Measurements from ENCODE around the gene LRMDA.

- TF ChIP-seq CTCF (optimal IDR thresholded peaks at IDR 0.05 in 1 of 3, IDR thresholded peaks at IDR 0.05 in 1 of 3, conservative IDR thresholded peaks at IDR 0.05 in 1 of 3; ENCODE audit: extremely low read depth in 1 of 3, insufficient read depth in 2 of 3, low read length in 3 of 3) = no peak
- TF ChIP-seq EZH2 (IDR thresholded peaks at IDR 0.05; ENCODE audit: low read length) = no peak
Observed at GRCh38 chr10:75950997-75951589, 519.7 kb downstream of the LRMDA start.

Data from keratinocyte (primary cell).